ENCODE results near the gene ITGB3.

DNA sequence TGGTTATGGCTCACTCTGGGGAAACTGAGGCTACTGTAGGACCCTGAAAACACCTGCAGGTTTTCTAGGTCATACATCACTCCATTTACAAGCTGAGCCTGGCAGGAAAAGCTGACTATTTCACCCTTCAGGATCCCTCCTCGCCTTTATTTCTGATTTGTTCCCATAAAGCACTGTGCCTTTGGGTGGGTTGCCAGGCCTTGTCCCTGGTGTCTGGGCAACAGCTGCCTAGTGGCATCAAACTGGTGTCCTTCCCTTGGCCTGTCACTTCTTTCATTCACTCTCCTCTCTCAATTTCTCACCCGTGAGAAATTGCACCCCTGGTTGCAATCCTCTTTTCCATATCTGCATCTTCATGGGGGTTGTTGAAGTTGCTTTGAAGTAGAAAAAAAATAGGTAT, 42.8 kb upstream of the ITGB3 start:
- TF ChIP-seq EP300 (IDR thresholded peaks at IDR 0.05) (no peak), POLR2A (IDR thresholded peaks at IDR 0.05) (no peak)
- TF ChIP-seq, protein P1, sequence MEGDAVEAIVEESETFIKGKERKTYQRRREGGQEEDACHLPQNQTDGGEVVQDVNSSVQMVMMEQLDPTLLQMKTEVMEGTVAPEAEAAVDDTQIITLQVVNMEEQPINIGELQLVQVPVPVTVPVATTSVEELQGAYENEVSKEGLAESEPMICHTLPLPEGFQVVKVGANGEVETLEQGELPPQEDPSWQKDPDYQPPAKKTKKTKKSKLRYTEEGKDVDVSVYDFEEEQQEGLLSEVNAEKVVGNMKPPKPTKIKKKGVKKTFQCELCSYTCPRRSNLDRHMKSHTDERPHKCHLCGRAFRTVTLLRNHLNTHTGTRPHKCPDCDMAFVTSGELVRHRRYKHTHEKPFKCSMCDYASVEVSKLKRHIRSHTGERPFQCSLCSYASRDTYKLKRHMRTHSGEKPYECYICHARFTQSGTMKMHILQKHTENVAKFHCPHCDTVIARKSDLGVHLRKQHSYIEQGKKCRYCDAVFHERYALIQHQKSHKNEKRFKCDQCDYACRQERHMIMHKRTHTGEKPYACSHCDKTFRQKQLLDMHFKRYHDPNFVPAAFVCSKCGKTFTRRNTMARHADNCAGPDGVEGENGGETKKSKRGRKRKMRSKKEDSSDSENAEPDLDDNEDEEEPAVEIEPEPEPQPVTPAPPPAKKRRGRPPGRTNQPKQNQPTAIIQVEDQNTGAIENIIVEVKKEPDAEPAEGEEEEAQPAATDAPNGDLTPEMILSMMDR (IDR thresholded peaks at IDR 0.05), result no peak
